K562 treated with DMSO at 1 percent for 12 hours (cell line): Measurements from ENCODE around the gene LGALS7B. TPM values are rescaled to one million over a fixed set of nuclear protein-coding genes. Genes with fewer than 3 reads are reported as not detected.

Experiments used
- total RNA-seq: library from RNA; unstranded; fragments of 300-600 nt; gene quantifications from 2 replicates; pipeline ENCODE4 v1.2.3, GENCODE V29; 2022; ENCODE audit not compliant: insufficient read depth

LGALS7B gene
- not detected in 2 replicates for total RNA-seq

DNA sequence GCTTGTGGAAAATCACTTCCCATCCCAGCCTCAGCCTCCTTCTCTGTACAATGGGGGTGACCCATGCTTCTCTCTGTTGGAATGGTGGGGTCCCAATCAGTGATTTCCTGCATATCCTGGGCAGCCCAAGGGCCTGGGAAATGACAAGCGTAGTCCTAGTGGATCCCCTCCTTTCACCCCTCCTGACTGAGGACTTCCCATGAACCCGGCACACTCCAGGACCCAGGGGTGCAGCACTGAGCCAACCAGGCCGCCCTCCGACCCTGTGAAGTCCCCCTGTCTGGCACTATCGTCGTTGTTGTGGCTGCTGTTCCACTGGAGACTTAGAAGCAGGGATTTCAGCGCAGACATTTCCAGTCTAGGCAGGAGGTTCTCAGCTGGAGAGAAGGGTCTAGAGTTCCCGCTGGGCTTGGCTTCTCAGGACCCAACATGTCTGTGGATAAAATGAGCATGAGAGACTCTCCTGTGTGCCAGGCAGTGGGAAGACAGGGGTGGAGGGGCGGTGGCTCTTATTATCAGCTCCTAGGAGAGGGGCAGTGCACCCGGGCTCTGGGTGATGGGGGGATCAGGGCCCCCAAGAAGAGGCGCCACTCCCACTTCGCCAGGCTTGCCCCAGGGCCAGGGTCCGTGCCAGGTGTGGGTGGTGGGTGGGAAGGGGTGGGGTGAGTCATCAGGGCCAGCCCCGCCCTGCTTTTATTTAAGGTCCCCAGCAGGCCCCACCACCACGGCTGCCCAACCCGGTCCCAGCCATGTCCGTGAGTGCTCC is at the start of gene LGALS7B:
Gene LGALS7B (plus strand): TSS at position 723 of the 766 bp plus-strand sequence. CDS start 27 bp downstream, at position 750.

DNA sequence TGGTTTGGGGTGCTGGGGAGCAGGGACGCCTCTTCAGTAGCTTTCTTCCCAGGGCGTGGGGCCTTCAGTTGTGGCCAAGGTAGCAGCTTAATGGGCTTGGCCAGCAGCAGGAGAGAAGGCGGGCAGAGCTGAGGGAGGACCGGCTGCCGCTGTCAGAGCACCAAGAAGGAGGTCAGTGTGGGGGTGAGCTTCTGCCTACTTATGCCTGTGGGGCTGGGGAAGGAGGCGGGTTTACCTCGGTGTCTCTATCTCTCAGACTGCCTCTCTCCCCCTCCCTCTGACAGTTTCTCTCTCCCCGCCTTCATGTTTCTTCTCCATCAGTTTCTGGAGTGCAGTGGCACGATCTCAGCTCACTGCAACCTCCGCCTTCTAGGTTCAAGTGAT is 44.7 kb upstream of the LGALS7B start, which contains the start of gene CAPN12:
Gene CAPN12 (minus strand): TSS at position 177 of the 384 bp plus-strand sequence. CDS start 309 bp downstream, outside the sequence.

DNA sequence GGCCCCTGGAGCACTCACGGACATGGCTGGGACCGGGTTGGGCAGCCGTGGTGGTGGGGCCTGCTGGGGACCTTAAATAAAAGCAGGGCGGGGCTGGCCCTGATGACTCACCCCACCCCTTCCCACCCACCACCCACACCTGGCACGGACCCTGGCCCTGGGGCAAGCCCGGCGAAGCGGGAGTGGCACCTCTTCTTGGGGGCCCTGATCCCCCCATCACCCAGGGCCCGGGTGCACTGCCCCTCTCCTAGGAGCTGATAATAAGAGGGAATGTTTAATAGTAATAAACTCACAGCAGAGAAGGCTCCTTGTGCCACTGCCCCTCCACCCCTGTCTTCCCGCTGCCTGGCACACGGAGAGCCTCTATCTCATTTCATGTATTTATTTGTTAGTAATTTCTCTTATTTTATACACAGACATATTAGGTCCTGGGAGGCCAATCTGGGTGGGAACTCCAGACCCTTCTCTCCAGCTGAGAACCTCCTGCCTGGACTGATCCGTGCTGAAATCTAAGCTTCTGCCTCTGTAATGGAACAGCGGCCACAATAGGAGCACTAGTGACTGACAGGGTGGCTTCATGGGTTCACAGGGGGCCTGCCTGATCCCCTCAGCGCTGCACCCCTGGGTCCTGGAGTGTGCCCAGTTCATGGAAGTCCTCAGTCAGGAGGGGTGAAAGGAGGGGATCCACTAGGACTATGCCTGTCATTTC is 15.4 kb upstream of the LGALS7B start, which contains the start of gene LGALS7:
Gene LGALS7 (minus strand): TSS at position 49 of the 709 bp plus-strand sequence. CDS start 25 bp downstream, at position 24.

DNA sequence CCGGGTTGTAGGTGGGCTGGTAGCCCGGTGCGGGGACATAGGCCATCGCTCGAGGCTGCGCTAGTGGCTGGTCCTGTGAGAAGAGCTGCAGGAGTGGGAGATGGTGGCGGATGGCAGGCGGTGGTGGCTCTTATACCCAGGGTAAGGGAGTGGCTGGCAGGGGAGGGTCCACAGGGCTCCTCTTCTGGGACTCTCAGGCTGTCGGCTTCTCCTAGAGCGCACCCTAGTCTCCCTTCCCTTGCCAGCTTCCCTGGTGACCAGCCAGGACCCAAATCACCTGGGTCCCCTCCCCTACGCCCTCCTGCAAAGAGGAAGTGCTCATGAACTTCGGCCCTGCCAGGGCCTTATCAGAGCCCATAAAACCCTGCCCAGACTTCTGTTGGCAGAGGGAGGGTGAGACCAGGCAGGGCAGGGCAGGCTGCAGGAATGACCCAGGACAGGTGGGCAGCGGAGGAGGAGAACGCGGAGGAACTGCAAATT is 23.9 kb downstream of the LGALS7B start, which contains the start of gene LGALS4:
Gene LGALS4 (minus strand): TSS at position 105 of the 480 bp plus-strand sequence. CDS start 59 bp downstream, at position 46.

Other genes with a start within 250 kb of the LGALS7B start
- 0.46 TPM in 1 of 2 replicates, not detected in the other for gene MAP4K1, start 171.2 kb upstream of the LGALS7B start, total RNA-seq
- gene EIF3K, start 170.0 kb upstream of the LGALS7B start, total RNA-seq: 599 and 724 TPM in 2 replicates
- gene ACTN4, start 141.6 kb upstream of the LGALS7B start, total RNA-seq: 213 and 290 TPM in 2 replicates
- gene CAPN12, start 44.7 kb upstream of the LGALS7B start, total RNA-seq: 1.4 TPM in 1 of 2 replicates, not detected in the other
- gene LGALS7, start 15.7 kb upstream of the LGALS7B start, total RNA-seq: not detected in 2 replicates
- 13.7 TPM in 1 of 2 replicates, not detected in the other for gene LGALS4, start 23.7 kb downstream of the LGALS7B start, total RNA-seq
- gene ECH1, start 42.6 kb downstream of the LGALS7B start, total RNA-seq: 222 and 244 TPM in 2 replicates
- gene HNRNPL, start 60.8 kb downstream of the LGALS7B start, total RNA-seq: 265 and 395 TPM in 2 replicates
- gene RINL, start 89.1 kb downstream of the LGALS7B start, total RNA-seq: 6.4 and 7.8 TPM in 2 replicates
- 92.8 and 102 TPM in 2 replicates for gene SIRT2, start 110.4 kb downstream of the LGALS7B start, total RNA-seq
- 23.6 and 27.6 TPM in 2 replicates for gene NFKBIB, start 110.8 kb downstream of the LGALS7B start, total RNA-seq
- gene CCER2, start 123.0 kb downstream of the LGALS7B start, total RNA-seq: not detected in 2 replicates
- gene SARS2, start 141.6 kb downstream of the LGALS7B start, total RNA-seq: 18.2 and 19.6 TPM in 2 replicates
- 71.4 and 112 TPM in 2 replicates for gene MRPS12, start 141.7 kb downstream of the LGALS7B start, total RNA-seq
- 22.5 and 27.5 TPM in 2 replicates for gene FBXO17, start 186.5 kb downstream of the LGALS7B start, total RNA-seq
- gene FBXO27, start 243.3 kb downstream of the LGALS7B start, total RNA-seq: 5.7 and 12.4 TPM in 2 replicates